GM18508 (cell line): ENCODE measurements around the gene PROC.

ENCODE experiments used
- ATAC-seq: cut with Tn5 transposase; IDR thresholded peaks from one replicate; pipeline ENCODE4 v1.9.1; 2021; ENCODE audit warnings: moderate number of reproducible peaks; ENCODE audit not compliant: insufficient read depth, unreplicated experiment

Gene PROC

DNA sequence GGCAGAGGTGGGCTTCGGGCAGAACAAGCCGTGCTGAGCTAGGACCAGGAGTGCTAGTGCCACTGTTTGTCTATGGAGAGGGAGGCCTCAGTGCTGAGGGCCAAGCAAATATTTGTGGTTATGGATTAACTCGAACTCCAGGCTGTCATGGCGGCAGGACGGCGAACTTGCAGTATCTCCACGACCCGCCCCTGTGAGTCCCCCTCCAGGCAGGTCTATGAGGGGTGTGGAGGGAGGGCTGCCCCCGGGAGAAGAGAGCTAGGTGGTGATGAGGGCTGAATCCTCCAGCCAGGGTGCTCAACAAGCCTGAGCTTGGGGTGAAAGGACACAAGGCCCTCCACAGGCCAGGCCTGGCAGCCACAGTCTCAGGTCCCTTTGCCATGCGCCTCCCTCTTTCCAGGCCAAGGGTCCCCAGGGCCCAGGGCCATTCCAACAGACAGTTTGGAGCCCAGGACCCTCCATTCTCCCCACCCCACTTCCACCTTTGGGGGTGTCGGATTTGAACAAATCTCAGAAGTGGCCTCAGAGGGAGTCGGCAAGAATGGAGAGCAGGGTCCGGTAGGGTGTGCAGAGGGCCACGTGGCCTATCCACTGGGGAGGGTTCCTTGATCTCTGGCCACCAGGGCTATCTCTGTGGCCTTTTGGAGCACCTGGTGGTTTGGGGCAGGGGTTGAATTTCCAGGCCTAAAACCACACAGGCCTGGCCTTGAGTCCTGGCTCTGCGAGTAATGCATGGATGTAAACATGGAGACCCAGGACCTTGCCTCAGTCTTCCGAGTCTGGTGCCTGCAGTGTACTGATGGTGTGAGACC lies at the start of gene PROC:
Gene PROC, plus strand, starts transcription at position 128 of the 812 bp plus-strand sequence. CDS start 1,516 bp downstream, outside the sequence.
- no peak for ATAC-seq

DNA sequence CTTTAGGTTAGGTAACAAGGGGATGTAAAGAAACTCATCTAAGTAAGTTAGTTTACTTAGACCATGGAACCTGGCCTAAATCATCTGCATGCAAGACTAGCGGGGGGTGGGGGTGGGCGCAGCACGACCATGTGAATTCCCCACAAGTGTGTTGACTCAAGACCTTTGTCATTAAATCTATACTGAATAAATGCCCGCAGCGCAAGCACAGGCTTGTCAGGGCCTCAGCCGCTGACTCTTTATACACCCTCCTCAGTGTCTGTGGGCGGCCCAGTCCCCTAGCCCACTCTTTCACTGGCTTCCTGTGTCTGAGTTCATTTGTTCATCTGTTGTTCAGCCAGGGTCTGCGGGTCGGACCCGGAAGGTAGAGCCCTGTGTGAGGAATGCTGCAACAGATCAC lies 48.2 kb upstream of the PROC start:
- ATAC-seq: no peak

DNA sequence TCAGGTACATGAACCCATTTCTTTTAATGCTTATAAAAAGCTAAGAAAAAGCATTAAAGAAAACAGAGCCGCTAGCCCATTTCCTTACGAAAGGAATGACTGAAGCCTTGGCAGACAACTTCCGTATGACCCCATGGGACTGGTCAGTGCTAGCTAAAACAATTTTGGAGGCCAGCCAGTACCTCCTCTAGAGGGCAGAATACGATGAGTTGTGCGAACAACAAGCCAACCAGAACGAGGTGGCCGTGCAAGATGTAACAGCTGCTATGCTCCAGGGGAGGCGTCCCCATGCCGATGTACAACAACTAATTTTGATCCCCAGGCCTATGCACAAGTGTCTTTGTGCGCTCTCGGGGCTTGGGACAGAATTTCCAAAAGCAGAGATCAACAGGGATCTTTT lies 47.2 kb upstream of the PROC start:
- ATAC-seq: no peak

DNA sequence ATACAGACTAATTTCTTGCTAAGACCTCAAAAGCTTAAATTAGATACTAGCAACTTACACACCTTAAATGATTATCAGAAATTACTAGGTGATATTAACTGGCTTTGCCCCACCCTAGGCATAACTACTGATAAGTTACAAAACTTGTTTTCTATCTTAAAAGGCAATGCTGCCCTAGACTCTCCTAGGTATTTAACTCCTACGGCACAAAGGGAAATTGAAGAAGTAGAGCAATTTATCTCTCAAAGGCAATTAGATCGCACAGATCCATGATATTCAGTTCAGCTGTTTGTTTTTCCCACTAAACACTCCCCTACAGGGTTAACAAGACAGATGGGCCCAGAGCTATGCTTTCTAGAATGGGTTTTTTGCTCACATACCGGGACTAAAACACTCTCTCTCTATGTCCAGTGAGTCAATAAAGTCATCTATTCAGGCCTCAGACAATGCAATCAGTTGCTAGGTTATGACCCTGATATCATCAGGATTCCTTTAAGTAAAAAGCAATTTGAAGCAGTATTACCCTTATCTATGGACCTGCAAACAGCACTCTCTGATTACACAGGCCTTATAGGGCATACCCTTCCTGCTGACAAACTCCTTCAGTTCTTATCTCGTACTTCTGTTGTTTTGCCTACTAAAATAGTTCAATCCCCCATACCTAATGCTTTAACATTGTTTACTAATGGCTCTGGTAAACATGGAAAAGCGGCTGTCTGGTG lies 44.7 kb upstream of the PROC start:
- no peak for ATAC-seq

DNA sequence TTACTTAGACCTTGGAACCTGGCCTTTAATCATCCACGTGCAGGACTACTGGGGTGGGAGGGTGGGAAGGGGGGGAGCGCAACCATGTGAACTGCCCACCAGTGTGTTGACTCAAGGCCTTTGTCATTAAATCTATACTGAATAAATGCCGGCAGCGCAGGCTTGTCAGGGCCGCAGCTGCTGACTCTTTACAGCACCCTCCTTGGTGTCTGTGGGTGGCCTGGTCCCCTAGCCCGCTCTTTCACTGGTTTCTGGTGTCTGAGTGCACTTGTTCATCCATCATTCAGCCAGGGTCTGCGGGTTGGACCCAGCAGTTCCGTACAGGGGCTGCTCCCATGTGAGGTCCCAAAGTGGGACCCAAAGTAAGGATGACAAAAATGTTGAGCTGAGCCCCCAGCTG lies 42.0 kb upstream of the PROC start:
- no peak for ATAC-seq

DNA sequence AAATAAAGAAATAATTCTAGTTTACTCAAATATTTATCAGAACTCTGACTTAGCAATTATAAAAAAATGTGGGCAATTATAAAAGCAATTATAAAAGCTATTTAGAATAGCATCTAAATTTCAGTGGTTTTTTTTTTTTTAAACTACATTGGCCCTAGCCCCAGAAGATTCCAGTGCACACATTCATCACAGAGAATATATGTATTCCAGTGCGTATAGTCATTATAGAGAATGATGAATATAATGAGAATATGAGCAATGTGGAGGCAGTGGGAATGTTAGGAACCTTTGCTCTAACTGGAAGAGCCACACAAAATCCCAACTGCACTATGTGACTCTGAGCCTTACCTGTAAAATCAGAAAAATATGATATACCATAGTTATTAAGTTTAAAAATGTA lies 41.0 kb upstream of the PROC start:
- ATAC-seq: no peak

DNA sequence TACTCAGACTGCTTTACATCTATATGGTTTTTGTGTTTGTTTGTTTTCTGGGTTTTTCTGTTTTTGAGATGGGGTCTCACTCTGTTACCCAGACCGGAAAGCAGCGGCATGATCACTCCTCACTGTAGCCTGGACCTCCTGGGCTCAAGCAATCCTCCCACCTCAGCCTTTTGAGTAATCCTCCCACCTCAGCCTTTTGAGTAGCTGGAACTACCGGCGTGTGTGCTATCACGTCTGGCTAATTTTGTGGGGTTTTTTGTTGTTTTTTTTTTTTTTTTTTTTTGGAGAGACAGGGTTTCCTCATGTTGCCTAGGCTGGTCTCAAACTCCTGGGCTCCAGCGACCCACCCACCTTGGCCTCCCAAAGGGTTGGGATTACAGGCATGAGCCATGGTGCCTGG lies 39.5 kb upstream of the PROC start:
- no peak for ATAC-seq

DNA sequence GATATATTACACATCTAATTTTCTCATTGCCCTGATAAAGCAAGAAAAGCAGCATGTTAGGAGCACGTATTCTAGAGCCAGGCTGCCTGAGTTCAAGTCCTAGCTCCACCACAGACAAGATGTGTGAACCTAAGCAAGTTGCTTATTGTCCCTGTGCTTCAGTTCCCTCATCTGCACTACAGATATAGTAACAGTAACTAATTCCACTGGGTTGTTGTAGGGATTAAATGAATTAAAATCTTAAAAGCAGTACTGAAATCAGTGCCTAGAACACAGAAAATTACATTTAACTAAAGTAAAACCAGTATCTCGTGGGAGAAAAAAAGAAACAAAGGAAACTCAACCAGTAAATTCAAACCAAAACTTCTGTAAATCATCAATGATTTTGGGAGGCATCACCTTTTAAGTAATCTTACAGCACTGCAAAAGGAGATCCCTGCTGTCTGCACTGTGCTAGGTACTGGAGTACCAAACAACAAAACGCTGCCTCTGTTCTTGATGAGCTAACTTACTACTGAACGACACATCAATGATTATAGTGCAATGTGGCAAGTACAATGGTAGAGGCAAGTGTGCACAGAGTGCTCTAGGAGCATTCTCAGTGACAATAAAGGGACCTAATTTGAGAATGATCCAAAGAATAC lies 38.4 kb upstream of the PROC start:
- ATAC-seq: no peak

DNA sequence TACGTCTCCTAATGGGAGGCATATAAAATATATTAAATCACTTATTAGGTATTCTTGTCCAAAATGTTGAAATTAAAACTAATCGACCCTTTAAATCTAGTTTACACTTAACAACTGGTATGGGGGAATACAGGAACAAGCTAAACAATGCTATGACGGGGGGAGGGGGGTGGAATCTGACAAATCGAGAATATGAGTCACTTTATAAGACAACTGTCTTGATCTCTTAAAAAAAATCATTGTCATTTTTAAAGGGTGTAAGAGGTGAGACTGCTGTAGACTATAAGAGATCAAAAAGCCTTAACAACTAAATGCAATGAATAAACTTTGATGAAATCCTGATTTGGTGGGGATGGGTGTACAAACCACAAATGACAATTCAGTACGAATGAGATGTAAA lies 36.5 kb upstream of the PROC start:
- ATAC-seq: no peak

DNA sequence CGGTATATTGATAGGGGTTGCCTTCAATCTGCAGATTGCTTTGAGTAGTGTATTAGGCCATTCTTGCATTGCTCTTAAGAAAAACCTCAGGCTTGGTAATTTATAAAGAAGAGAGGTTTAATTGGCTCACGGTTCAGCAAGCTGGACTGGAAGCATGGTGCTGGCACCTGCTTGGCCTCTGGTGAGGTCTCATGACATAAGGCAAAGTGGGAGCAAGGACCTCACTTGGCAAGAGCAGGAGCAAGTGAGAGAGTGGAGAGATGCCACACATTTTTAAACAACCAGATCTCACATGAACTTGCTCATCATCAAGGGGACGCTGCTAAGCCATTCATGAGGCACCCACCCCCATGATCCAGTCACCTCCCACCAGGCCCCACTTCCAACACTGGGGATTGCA lies 35.4 kb upstream of the PROC start:
- no peak for ATAC-seq

DNA sequence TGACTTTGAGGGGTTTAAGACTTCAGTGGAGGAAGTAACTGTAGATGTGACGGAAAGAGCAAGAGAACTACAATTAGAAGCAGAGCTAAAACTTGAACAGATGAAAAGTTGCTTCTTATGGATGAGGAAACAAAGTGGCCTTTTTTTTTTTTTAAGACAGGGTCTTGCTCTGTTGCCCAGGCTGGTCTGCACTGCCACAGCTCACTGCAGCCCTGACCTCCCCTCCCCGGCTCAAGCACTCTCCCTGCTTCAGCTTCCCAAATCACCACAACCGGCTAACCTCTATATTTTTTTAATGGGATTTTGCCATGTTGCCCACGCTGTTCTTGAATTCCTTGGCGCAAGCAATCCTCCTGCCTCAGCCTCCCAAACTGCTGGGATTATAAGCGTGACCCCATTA lies 33.7 kb upstream of the PROC start:
- ATAC-seq: no peak

DNA sequence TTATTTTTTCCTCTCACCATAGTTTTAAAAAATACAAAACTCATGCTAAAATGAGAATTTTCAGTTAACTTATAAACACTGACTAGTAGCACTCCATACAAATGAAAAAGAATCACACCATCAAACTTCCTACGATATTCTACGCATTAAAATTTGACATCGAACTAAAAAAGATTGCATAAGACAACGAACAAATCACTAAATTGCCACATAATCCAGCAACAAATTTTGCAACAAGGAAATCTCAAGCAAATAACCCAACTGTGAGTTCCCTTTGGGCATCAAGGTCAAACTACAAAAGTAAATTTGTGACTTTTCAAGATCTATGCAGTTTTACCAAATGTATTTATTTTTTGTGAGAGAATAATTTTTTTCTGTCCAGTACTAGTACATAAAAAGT lies 32.0 kb upstream of the PROC start:
- no peak for ATAC-seq

DNA sequence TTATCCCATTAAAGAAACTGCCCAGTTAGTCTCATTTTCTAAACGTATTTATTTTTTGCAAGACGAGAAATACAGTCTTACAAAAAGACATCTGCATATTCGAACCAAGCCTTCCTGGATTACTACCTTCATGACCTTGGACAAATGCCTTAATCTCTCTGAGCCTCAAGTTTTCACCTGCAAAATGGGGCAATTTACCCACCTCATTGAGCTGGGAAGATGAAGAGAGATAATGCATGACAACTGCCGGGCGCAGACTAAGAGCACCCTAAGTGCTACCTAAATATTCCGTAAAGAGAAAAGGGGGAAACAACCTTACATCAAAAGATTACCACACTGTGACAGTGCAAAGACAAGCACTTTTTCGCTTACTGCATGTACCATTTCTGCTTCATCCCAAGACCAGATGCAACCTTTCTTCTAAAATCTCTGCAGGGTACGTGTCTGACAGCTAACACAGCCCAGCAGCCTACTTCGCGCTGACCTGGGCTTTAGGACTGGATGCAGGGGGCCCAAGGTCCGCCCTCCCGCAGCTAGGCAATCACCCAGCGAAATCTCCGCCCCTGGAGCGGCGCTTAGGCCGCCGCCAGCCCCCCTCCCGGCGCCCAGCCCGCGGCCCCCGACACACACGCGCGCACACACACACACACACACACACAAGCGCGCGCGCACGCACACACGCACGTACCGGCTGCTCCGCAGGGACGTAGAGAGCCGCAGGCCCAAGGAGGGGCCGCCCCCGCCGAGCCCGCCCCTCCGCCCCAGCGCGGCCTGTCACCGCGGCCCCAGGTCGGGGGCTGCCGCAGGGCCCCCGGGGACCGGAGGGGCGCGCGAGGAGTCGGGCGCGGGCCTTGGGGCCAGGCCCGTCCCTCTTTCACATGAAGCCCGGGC lies 31.2 kb upstream of the PROC start:
- ATAC-seq: peak; percentile 21

DNA sequence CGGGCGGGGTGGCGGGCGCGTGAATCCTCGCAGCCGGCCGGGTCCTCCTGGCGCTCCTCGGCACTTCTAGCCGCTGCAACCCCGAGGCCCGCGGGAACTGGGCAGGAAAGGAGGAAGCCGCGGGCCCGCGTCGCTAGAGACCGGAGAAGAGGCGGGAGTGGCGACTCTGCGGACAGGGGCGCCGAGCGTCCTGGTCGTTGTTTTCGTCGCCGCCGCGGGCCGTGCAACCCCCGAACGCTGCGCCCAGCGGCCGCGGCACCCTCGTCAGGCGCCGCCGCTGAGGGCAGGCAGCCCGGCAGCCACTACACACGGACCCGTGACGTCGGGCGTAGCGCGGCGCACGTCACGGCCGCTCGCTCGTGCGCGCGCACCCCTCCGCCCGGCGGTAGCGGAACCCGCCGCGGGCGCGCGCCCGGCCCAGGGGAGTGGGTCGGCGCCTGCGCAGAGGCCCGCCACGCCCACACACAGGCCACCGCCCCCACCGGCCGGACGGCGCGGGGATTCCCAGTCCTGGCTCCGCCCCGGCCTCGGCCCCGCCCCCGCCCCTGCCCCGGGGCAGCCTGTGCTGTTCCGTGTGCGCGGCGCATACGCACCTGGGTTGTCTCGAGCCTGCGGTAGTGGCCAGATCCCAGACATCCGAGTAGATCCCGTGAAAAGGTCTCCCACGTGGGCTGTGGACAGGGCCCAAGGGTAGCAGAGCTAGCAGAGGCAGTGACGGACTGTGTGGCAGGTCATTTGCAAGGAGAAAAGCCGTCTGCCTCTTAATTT lies 30.4 kb upstream of the PROC start, which contains the start of gene MAP3K2:
Gene MAP3K2, minus strand, starts transcription at position 321 of the 768 bp plus-strand sequence. CDS start 44,846 bp downstream, outside the sequence.
- ATAC-seq: peak; percentile 37

DNA sequence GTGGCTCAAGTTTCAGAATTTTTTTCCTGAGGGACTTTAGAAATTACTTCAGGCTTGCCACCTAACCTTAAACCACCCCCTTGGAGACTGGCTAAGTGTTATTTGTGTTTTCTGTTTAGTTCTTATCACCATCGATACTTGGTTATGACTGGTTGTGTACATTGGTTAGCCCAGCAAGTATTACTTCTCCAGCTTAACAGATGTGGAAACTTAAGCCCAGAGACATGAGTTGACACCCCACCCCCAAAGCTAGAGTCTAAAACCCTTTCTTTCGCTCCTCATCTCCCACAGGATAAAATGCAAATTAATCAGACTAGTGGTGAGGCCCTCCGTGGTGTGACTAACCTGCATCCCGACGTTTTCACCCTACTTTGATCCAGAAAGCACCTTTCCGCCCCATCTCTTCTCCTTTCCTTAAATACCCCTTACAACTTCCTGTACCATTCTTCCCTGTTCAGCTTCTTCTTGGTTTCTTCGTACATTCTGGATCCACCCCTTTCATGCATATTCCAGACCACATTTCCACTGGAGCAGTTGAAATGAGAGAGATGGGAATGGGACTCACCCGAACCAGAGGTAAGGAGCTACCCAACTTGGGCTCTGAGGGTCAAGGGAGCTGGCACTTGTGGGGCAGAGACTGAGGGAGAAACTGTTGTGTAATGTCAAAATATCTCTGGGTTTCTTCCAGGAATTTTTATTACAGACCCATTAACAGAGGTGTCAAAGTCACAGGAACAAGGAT lies 29.6 kb upstream of the PROC start:
- peak; percentile 5 for ATAC-seq

DNA sequence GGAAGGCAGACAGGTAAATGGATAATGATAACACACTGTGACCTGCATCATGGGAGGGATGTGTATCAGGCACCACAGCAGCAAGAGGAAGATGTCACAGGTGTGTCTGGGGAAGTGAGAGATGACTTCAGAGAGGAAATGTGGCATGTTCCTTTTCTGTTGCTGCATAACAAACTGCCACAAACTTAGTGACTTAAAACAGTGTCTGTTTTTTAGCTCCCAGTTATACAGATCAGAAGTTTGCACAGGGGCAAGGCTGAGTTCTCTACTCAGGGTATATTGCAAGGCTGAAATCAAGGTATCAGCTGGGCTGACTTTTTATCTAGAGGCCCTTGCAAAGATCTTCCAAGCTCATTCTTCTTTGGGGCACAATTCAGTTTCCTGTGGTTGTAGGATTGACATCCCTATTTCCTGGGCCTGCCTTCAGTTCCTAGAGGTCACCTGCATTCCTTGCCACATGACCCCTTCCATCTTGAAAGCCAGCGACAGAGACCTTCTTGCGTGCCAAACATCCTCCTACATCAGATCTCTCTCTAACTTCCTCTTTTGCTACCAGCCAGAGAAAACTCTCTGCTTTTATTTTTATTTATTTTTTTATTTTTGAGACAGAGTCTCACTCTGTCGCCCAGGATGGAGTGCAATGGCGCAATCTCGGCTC lies 28.3 kb upstream of the PROC start:
- ATAC-seq: no peak

DNA sequence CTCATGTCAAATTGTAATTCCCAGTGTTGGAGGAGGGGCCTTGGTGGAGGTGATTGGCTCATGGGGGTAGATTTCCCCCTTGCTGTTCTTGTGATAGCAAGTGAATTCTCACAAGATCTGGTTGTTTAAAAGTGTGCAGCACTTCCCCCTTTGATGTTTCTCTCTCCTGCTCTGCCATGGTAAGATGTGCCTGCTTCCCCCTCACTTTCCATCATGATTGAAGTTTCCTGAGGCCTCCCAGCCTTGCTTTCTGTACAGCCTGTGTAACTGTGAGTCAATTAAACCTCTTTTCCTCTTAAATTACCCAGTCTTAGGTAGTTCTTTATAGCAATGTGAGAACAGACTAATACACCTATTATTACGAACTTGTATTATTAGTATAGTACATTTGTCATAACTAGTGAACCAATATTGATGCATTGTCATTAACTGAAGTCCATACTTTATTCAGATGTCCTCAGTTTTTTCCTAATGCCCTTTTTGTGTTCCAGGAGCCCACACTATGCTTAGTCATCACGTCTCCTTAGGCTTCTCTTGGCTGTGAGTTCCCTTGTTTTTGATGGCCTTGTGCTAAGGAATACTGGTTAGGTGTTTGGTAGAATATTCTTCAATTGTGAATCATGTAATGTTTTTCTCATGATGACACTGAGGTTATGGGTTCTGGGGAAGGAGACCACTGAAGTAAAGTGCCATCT lies 25.9 kb upstream of the PROC start:
- ATAC-seq: no peak
